GM18861 (cell line): ENCODE results near the gene ABCG1.
"Not testable (repeated sequence)": the region's sequence is repeated elsewhere in the genome, so short reads cannot be mapped to it uniquely, and the experiment has no call there.

Experiments used
- ATAC-seq: cut with Tn5 transposase; IDR thresholded peaks from one replicate; pipeline ENCODE4 v1.9.1; 2021; ENCODE audit not compliant: unreplicated experiment

The ABCG1 gene

GRCh38 chr21:42288962-42289361, 70.0 kb downstream of the ABCG1 start:
- no peak for ATAC-seq

GRCh38 chr21:42289926-42290325, 71.0 kb downstream of the ABCG1 start:
- no peak for ATAC-seq

GRCh38 chr21:42290505-42290904, 71.6 kb downstream of the ABCG1 start:
- no peak for ATAC-seq

GRCh38 chr21:42291003-42291750, 72.2 kb downstream of the ABCG1 start:
- no peak for ATAC-seq

GRCh38 chr21:42291751-42292562, 73.0 kb downstream of the ABCG1 start:
- no peak for ATAC-seq

GRCh38 chr21:42292563-42293142, 73.7 kb downstream of the ABCG1 start:
- not testable (repeated sequence) for ATAC-seq

- no peak for ATAC-seq
These were observed 74.8 kb downstream of the ABCG1 start for GRCh38 chr21:42293649-42294272.

- ATAC-seq, result no peak
These were observed 75.4 kb downstream of the ABCG1 start for GRCh38 chr21:42294273-42294880.

- no peak for ATAC-seq
These were observed 76.9 kb downstream of the ABCG1 start for GRCh38 chr21:42295845-42296244.

GRCh38 chr21:42296501-42296900, 77.6 kb downstream of the ABCG1 start:
- ATAC-seq, result no peak

GRCh38 chr21:42297377-42297776, 78.4 kb downstream of the ABCG1 start:
- no peak for ATAC-seq

GRCh38 chr21:42298237-42298636, 79.3 kb downstream of the ABCG1 start:
- ATAC-seq, result no peak

- ATAC-seq, result no peak
These were observed 79.7 kb downstream of the ABCG1 start for GRCh38 chr21:42298657-42299056.

GRCh38 chr21:42299324-42300044, 80.5 kb downstream of the ABCG1 start:
- ATAC-seq, result no peak

- ATAC-seq, result no peak
These were observed 81.2 kb downstream of the ABCG1 start for GRCh38 chr21:42300045-42300583.

GRCh38 chr21:42300956-42301355, 82.0 kb downstream of the ABCG1 start:
- ATAC-seq, result no peak

GRCh38 chr21:42301371-42302075, 82.6 kb downstream of the ABCG1 start:
- ATAC-seq, result no peak

- no peak for ATAC-seq
These were observed 83.2 kb downstream of the ABCG1 start for GRCh38 chr21:42302076-42302650.

GRCh38 chr21:42302794-42303193, 83.9 kb downstream of the ABCG1 start:
- ATAC-seq, result no peak
